IPS-11a (cell line): ENCODE measurements around the gene SLC1A4.
A peak's percentile ranks its signal among the peaks of the same experiment; 100 is the strongest.

Source experiments
- H3K4me3 ChIP-seq: one replicate; pipeline ENCODE4 v1.5.1; 2013; ENCODE audit warnings: low read depth, low read length, control low read depth

The SLC1A4 gene

DNA sequence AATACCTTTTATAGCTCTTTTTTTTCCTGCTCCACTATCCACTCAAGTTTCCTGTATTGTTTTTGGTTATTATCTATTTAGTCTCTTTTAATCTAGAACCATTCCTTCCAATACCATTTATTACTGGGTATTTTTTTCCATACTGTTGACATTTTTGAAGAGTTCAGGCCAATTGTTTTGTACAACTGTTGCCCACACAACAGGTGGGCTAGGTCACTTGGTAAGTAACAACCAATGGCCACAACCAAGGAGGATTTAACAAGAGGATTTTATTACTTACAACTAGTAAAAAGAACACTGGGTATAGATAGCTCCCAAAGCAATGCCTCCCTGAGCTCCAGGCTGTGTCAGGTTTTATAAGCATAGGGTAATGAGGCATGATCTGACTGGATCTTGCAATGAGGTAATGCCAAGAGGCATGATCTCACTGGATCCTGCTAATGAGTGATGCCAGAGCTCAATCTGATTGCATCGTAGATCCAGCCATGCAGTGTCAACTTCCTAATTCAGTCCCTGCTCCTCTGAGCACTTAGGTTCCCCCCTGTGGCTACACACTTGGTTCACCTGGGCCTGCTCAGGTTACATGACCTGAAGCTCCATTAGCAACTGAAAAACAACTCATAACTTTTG, 59.9 kb downstream of the SLC1A4 start:
- H3K4me3 ChIP-seq, result no peak overlapping the region

DNA sequence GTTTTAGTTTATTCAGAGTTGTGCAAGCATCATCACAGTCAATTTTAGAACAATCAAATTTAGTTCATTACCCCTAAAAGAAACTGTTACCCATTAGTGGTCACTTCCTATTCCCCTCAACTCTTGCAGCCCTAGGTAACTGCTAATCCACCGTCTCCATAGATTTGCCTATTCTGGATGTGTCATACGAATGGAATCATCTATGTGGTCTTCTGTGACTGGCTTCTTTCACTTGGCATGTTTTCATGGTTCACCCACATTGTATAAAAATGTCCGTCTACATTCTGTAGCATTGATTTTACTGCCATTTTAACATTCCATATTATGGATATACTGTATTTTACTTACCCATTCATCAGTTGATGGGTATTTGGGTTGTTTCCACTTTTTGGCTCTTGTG, 61.7 kb downstream of the SLC1A4 start:
- no peak overlapping the region for H3K4me3 ChIP-seq

DNA sequence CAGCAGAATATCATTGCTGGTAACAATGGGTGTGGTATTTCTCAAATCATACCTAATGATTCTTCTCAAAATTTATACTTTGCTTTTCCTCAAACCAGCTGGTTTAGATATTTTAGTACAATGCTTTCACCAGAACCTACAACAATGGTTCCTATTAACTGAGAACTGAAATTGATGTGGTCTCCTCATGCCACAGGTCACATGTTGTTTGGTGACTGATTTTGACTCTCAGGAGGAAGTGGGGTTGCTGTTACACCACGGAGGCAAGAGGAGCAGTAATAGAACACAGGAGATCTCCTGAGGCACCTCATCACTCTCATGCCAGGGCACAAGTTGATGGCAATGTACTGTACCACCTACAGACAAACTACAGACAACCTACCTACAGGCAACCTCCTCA, 64.0 kb downstream of the SLC1A4 start:
- no peak overlapping the region for H3K4me3 ChIP-seq

DNA sequence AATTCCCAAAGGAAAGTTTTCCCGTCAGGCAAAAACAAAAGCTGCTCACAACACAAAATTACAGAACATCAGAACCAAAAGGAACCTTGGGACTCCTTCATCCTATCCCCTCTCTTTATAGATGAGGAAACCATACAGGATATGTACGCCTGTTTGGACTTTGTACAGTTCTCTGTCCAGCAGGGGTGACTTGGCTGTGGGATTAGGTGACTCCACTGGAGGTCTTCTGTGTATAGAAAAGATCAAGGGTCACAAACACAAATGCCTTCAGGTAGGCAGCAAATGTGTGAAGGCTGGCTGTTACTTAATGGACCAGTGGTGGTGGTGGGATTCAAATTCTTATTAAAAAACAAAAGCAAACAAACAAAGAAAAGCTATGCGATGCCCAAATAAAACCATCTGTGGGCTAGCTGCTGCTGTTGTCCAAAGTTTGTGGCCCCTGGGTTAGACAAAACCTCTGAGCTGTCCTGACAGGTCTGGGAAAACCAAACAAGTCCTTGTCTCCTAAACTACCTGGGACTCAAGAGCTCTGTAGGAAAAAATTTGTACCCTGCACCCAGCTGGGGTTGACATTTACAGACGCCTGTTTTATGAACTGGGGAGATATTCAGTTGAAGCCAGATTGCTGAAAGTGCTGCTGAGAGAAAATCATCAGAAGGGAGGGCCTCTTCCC, 65.7 kb downstream of the SLC1A4 start:
- H3K4me3 ChIP-seq, result no peak overlapping the region

DNA sequence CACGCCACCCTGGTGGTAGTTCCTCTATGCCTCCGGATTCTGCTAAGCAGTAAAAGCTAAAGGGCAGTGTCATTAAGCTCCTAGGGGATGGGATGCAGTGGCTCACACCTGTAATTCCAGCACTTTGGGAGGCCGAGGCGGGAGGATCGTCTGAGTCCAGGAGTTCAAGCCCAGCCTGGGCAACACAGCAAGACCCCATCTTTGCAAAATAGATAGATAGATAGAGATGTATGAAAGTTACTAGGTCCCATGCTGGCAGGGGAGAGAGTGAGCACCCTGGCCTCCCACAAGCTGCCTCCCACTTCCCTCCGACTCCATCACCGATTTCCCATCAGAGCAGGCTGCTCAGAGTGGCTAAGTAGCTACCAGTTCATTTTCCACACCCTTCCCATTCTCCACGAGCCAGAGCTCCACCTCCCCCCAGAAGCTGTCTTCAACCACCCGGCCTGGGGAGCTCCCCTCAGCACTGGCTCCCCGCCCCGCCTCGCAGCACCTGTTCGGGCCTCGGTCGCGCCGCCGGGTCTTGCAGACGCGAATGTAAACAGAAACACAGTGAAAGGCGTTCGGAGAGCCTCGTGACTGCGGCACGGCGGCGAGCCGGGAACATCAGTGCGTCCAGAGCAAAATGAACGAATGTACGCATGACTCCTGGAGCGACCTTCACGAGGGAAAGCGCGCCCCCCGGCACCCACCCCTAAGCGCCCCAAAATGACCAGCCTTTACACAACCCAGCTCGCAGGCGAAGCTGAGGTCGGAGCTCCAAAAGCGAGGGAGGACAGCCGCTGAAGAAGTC, 66.4 kb downstream of the SLC1A4 start:
- peak overlapping the region; percentile 77 for H3K4me3 ChIP-seq

DNA sequence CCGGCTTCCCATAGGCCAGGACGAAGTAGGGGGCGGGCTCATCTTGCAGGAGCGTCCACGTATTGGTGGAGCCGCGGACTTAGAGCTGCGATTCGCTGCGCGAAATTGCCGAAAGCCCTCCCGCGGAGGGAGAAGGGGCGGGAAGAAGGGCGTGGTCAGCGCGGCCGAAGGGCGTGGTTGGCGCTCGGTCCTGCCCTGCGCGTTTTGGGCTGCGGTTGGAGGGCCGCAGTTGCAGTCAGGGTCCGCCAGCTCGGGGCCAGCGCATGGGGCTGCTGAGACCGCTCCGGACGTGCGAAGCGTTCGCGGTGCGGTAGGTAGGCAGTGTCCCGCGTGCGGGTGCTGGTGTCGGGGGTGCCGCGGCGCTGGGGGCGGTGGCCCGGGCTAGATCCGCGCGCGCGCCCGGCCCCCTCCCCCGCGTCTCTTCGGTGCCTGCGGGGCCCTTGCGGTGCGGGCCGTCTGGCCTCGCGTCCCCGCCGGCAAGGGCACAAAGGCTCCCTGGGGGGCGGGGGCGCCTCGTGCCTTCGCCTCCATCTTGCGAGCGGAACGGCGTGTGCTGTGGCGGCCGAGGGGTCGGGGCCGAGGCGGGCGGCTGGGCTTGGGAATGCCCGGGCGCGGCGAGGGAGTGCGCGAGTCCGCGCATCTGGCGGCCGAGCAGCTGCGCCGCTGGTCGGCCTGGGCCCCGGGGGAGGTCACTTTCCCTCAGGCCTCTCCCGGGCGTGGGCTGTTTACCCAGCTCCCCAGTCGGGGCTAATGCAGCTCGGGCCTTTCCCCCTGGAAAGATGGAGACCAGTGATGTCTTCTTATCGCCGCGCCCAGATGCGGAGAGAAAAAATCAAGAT, 67.2 kb downstream of the SLC1A4 start, which contains the start of gene CEP68:
TSS of gene CEP68 (plus strand) at position 202 of the 839 bp plus-strand sequence. CDS start 13,029 bp downstream, outside the sequence.
- H3K4me3 ChIP-seq, result peak within 1 kb of the TSS; percentile 77

DNA sequence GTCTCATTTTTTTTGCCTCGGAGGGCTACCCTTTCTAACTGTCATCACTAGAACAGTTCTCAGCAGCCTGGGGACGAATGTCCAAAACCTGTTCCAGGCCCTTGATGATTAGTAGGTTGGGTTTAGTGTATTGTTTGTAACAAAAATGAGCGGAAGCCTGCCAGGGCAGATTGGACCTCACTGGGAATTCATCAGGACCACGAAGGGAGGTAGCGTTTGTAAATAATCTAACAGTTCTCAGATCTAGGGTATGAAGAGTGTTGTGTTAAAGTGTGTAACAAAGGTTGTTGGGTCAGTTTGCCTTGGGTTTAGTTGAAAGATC, 67.8 kb downstream of the SLC1A4 start:
- H3K4me3 ChIP-seq, result peak overlapping the region; percentile 77

DNA sequence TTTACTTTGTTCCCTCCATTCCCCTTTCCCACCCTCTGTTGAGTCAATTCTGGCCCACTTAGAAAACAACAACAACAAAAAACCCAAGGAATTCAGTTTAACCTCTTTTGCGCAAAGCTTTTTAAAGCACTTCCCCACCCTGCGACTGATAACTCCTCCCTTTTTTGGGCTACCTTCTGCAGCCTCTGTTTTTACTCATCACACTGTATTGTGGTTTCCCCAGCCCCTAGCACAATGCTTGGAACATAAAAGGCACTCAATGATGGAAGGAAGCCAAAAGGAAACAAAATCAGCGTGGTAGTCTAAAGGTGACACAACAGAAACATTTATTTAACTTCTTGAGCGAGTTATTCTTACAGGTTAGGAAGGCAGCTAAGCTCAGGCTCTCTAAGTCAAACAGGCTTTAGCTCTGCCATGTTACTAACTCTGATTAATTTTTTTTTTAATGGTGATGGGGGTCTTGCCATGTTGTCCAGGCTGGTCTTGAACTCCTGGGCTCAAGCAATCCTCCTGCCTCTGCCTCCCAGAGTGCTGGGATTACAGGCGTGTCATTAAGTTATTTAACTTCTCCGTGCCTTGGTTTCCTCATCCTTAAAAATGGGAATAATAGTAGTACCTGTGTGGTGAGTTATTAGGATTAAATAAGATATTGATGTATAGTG, 68.3 kb downstream of the SLC1A4 start:
- peak overlapping the region; percentile 77 for H3K4me3 ChIP-seq

DNA sequence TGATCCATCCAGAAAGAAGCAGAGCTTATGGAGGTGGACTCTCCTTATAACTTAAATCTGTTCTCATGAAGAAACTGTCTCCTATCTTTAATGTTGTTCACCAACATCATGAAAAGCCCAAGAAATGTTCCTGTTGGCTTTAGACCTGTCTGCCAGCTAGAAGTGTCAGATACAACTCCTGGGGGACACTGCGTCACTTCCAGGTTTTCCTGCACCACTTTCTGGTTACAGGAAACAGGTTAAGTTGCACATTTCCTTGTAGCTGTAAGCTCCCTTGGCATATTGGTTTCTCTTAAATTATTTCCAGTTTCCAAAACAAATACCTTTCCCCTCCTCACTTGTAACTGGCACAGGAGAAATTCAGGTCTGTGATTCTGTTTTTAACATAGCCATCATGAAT, 69.9 kb downstream of the SLC1A4 start:
- no peak overlapping the region for H3K4me3 ChIP-seq

DNA sequence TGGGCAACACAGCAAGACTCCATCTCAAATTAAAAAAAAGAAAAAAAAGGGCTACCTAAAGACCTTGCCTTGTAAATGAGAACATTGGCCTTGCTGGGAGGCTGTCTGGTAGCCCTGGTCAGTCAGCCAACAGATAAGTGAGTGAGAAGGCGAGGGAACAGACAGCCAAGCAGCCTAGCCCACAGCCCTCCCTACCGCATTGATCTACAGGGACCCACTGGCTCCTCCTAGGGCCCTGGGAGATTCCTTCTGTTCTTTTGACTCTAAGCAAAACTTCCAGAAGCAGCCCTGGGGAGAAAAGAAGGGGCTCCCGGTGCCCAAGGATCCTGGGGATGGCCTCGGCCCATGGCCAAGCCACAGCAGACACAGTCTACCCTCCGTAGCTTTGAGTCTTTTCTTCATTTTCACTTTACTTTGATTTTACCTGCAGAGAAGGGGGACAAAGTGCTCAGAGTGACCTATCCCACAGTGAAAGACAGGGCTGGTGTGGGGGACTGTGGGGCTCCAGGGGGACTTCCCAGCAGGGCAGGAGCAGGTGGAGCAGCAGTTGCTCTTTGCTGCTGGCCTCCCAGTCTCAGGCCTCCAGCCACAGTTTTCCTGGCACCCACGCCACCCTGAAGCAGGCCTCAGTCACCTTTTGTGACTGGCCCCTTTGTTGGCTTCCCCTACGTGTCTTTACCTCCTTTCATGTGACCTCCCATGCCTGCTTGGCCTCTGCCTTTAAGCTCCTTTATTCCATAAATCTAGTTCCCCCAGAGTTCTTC, 72.1 kb downstream of the SLC1A4 start:
- H3K4me3 ChIP-seq, result no peak overlapping the region

DNA sequence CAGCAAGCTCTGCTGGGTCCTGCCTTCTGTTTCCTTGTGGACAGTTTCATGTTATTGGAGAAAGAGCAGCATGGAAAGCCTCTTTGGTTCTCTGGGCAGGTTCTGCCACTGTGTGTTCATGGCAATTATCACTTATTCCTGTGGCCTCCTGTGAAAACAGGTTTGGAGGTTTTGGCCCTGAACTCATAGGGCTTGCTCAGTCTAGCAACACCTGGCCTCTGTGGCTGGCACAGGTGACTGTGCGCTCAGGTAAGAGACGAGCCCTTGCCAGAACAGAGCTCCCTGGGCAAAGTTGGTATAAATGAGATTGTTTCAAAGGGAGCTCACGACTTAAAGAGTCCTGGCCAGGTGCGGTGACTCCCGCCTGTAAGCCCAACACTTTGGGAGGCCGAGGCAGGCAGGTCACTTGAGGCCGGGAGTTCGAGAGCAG, 72.7 kb downstream of the SLC1A4 start:
- H3K4me3 ChIP-seq, result no peak overlapping the region

DNA sequence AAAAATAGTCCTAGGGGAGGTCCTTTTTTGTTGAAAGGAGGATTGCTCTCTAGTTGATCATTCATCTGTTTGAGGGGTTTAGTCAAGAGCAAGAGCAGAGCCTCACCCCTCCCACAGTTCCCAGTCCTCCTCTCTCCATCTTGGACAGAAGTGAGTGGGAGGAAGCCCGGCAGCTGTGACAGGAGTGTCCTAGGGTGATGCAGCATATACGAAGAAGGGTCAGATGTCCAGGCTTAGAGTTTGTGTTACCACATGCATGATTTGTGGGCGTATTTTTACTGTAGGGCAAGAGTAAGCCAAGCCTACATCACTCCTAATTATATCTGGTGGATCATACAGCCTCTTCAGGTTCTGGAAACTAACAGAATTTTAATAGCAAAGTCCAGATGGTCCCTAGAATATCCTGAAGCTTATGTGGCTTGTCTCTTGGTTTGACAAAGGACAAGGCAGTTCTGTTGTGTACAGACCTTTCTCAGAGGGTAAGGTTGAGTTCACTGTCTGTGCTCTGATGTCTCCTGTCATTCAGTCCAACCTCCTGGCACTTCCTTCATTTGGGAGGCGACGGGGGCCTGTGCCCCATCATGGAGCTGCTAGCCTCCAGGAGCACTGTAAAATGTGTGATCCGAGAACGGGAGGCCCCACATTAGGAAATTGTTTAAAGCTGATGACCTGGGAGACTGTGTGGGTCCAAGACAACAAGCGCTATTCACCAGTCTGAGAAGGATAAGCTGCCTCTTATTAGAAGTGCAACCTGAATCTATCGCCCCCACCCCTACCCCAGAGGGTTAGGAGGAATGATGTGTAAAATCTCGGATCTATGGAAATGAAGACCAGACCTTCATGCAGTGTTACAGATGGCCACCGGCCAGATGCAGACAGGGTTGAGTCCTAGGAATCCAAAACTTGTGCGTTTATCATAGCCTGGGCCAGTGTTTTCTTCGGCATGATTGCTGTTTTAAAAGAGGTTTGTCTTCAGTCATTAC, 73.9 kb downstream of the SLC1A4 start:
- no peak overlapping the region for H3K4me3 ChIP-seq

DNA sequence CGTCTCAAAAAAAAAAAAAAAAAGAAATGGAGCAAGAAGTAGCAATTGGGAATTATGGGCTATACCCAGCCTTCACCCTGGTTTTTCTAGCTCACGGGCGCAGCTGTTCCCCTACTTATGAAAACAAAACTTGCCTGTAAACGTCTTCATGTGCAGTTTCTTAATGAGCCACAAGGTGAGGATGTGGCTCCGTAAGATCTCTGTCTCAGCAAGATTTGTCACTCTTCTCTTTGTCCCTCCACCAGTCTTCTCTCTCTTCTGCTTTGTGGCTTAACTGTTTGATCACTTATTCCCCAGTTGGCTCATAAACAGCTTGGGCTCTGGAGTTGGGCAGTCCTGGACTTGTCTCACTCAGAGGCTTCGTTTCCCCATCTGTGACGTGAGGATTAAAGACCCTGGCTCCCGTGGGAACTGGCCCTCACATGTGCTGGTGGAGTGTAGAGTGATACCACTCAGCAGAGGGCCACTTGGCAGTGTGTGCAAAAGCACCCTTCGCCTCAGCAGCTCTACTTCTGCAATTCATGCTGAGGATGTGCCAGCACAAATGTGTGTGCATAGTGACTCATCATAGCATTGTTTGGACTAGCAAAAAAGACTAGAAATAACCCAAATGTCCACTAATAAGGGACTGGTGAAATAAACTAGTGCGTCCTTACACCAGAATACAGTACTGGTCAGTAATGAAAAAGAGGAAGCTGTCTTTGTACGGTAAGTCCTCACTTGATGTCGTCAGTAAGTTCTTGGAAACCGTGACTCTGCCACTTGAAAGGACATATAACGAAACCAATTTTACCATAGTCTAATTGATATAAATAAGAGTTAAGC, 75.7 kb downstream of the SLC1A4 start:
- H3K4me3 ChIP-seq, result no peak overlapping the region

DNA sequence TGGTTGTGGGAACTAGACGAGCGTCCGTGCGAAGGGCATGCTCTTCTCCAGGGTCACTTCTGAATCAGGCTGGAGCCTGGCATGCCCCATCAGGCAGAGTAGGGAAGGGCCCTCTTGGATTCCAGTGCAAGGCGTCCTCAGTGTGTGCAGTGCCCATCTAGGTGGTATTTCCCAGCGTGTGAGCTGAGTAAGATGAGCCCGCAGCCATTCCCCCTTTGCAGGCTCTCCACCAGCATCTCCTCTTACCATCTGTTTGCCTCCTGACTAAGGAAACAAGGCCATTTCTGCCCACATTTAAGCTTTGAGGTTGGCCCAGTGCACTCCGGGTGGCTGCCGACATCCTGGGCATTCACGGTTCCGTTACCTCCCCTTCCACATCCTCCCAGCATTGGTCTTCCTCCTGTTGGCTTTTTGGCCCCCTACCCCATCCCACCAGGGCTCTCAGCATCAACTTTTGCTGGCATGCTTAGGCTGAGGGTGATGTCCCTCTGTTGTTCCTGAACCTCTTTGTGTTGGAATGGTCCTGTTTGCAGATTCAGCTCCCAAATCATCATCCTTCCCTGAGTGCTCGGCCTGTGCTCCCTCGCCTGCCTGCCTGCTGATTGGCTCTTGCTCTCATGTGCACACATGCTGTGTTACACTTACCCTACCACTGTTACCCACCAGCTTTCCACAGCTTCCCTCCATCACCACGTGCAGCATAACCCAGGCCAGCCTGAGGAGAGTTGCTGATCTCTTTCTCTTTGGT, 78.8 kb downstream of the SLC1A4 start:
- H3K4me3 ChIP-seq, result no peak overlapping the region

DNA sequence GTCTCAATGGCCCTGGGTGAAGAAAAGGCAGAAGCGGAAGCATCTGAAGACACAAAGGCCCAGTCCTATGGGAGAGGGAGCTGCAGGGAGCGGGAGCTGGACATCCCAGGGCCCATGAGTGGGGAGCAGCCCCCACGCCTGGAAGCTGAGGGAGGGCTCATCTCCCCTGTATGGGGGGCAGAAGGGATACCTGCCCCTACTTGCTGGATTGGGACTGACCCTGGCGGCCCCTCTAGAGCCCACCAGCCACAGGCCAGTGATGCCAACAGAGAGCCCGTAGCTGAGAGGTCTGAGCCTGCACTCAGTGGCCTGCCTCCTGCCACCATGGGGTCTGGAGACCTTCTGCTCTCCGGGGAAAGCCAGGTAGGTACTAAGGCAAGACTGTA, 80.2 kb downstream of the SLC1A4 start:
- H3K4me3 ChIP-seq, result no peak overlapping the region

DNA sequence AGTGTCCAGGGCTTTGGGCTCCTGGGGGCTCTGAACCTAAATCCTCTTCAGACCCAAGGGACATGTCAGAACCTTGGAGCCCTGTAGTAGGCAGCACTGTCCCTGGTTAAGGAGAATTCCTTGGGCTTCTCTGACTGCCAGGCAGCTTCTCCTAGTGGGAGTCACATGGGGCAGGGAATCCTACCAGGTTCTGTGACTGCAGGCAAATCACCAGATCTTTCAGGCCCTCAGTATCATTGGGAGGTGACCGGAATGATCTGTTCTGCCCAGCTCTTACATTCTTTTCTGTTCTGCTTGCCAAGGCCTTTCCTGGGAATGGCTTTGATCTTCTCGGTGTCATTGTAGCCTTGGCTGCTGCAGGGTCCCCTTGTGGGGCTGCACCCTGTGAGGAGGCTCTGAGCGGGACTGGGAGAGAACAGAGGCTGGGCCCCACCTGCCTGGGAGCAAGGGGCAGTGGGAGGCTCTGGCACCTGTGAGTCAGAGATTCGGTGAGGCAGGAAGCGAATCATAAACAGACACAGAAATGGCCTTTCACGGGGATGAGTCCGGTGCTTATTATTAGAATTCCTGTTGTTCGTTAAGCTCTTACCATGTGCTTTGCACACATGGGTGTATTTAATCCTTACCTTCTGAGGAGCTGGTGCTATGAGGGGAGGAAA, 81.1 kb downstream of the SLC1A4 start:
- H3K4me3 ChIP-seq, result no peak overlapping the region

DNA sequence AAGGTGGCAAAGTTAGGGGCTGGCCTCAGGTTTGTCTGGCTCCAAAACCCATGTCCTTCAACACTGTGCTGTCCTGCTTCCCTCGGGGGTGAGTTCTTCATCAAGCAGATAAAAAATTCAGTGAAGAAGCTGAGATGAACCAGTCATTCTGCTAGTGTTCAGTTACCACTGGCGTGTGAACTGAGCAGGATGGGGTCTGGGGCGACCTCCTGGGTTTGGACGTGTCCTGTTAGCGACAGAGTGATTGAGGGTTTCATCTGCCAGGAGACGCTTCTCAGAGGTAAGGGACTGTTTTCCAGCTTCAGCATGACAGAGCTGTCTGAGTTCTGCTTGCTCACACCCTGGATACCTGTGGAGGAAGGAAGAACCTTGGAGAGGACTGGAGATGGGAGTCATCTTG, 81.7 kb downstream of the SLC1A4 start:
- no peak overlapping the region for H3K4me3 ChIP-seq
